Measurements from ENCODE around the gene RAB6A. TPM values are rescaled to one million over a fixed set of nuclear protein-coding genes. Genes with fewer than 3 reads are reported as not detected.
"Not testable (repeated sequence)": the region's sequence is repeated elsewhere in the genome, so short reads cannot be mapped to it uniquely, and the experiment has no call there.

Gene RAB6A
- polyA plus RNA-seq, 4 donors: 97.7 to 139 (median 115) TPM

DNA sequence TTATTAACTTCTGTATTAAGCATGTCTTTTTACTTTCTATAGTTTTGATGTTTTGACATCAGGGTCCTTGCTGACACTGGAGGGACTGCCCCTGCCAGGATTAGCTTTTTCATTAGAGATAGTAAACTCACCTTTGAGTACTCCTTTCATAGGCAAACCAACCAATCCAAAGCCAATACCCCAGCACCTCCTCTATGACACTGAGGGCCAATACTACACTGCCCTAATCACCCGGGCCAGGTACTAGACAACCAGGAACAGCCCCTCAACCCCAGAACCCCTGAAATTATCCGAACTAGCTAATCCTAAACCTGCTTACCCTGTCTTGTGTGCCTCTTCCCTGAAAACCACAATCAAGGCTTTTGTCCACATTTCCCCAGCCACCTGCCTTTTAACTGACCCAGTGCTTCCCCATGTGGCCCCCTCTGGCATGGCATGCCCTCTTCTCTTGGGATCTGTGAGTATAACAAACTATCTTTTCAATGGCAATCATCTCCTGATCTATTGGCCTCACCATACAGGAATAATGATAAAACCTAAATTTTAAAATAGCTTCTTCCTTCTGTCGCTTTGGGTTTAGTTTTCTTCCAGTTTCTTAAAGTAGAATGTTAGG lies 31.2 kb downstream of the RAB6A start:
- DNase-seq (ENCODE audit: low read depth in 4 of 4, low spot score in 2 of 4): no peak

DNA sequence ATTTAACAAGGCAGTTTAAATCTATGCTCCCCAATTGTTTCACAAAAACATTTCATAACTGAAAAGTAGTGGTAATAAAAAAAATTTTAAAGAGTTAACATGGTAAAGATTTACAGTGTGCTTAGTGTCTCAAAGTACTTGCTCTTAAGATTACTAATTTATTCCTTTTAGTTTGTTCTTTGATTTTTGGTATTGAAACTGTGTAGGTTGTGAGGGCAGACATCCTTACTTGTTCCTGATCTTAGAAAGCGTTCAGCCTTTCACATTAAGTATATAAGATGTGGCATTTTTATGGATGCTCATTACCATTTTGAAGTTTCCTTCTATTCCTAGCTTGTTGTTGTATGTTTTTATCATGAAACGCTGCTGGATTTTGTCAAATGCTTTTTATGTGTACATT lies 32.9 kb downstream of the RAB6A start:
- DNase-seq (ENCODE audit: low read depth in 4 of 4, low spot score in 2 of 4): no peak

DNA sequence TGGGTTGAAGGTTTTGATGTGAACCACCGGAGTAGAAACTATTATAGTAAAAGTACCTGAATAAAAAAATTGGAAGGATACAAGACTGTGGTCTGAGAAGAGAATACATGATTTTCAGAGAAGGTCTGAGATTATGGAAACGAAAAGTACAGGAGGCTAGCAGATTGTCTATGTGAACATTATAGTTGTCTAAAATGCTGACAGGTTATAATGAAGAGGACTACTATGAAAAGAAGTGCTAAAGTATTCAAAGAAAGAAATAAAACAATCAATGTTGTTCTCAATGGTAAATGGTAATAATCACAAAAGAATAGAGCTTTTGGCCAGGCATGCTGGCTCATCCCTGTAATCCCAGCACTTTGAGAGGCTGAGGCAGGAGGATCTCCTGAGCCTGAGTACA lies 34.0 kb downstream of the RAB6A start:
- no peak for DNase-seq (ENCODE audit: low read depth in 4 of 4, low spot score in 2 of 4)

DNA sequence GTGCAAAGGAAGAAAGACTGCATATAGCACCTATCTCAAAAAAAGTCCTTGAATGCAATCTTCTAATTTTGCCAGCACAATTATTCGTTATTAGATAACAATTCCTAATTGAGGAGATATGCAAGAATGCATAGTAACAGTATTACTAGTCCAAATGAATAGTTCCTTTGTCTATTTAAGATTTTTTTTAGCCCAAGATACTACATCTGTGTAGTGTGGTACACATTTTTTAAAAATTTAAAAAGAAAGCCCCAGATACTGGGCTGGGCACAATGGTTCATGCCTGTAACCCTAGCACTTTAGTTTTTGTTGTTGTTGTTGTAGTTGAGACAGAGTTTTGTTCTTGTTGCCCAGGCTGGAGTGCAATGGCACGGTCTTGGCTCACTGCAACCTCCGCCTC lies 43.7 kb downstream of the RAB6A start:
- no peak for DNase-seq (ENCODE audit: low read depth in 4 of 4, low spot score in 2 of 4)

DNA sequence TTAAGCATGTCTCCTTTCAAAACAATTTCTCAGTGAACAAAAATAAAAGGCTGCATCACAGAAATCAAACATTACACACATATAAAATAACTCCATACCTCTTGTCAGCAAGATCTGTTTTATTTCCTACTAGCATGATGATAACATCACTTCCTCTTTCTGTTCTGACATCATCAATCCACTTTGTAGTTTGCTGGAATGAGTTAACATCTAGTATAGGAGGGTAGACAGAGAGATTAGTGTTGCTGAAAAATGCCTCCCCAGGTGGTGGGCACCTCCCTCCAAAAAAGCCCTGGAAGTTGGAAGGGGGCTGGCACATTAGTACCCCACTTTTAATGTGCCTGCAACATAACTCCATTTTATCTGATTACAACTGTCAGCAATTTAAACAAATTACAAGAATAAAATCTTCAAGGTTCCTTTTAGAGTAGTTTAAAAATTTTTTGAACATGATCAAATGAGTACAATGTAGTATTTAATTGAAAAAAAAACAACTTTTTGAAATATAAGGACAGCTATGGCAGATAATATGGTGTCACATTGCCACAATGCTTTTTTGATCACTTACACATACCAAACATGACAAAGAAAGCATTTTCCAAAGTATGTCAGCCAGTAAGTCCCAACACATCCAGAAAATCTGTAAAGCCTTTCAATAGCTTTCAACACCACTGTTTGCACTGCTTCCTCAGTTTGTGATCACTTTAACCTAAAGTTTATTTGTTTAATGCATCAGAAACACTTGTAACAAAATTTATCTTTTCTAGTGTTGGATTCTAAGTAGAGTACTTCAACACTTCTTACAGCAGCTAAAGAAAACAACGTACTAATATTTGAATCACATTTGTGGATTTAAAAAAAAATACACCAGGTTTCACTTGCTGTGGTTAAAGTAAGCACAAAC lies 44.5 kb downstream of the RAB6A start:
- no peak for DNase-seq (ENCODE audit: low read depth in 4 of 4, low spot score in 2 of 4)

DNA sequence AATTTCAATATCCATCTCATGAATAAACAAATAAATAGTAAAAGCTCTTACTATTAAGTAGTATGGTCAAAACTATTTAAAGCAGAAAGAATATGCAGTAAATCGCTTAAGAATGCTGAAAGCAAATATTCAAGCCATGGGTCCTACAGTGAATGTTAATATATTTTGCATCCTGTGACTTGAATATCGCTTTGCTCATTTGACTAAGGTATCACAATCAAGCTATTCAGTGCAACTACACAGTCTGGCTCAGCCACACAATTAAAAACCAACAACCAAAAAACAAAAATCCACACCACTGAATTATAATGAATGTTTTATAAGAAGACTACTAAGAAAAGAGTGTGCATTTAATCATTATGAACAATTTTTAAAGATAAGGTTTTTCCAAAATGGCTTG lies 45.3 kb downstream of the RAB6A start:
- DNase-seq (ENCODE audit: low read depth in 4 of 4, low spot score in 2 of 4): no peak

DNA sequence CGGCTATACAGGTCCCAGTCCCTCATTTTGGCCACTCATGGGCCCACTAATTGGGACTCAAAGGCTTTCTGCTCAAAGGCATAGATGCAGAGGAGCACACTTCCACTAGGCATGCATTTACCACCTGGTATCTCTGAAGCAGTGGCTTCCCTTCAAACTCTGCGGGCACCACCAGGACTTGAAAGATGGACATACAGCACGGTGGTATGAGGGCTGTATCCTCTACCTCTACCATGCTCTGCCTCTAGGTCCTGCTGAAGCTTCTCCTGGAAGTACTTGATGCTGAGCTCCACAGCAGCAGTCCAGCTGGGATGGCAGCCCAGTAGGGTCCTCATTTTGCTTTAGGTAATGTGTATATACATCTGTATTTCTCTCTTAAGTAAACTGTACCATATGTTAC lies 49.9 kb downstream of the RAB6A start:
- DNase-seq (ENCODE audit: low read depth in 4 of 4, low spot score in 2 of 4): no peak

DNA sequence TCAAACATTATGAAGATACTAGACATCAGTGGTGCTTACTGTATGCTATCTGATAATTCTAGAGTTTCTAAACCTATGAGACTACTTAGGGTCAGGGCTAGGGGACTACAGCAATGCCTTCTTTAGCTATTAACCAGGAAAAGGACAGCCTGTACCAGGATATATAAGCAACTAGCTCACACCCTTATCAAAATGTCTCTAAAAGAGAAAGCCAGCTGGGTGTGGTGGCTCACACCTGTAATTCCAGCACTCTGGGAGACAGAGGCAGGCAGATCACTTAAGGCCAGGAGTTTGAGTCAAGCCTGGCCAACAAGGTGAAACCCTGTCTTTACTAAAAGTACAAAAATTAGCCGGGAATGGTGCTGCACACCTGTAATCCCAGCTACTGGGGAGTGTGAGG lies 55.8 kb downstream of the RAB6A start:
- DNase-seq (ENCODE audit: low read depth in 4 of 4, low spot score in 2 of 4): no peak

DNA sequence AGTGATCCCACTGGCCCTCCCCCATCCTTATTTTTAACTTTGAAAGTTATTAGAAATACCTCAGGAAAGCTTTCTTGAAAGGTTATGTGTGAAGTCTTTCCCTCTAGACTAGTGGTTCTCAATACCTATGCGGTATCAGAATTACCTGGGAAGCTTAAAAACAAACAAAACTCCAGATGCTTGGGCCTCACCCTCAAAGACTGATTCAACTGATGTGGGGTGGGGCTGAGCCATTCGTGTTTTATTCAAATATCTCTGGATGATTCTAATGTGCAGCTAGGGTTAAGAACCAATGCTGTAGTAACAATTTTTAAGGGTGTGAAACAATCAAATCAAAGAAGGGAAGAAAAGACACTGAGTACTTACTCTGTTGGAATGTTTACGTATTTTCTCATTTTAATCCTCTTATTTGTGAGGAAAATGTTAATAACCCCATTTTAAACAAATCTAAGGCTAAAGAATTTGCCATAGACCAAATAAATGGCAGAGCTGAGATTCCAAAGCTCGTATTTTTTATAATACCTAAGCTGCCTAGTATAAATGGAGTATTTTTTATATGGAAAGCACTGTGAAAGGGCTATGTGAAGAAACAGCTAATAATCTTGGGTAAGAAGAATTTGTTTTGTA lies 66.9 kb downstream of the RAB6A start:
- DNase-seq (ENCODE audit: low read depth in 4 of 4, low spot score in 2 of 4): no peak

DNA sequence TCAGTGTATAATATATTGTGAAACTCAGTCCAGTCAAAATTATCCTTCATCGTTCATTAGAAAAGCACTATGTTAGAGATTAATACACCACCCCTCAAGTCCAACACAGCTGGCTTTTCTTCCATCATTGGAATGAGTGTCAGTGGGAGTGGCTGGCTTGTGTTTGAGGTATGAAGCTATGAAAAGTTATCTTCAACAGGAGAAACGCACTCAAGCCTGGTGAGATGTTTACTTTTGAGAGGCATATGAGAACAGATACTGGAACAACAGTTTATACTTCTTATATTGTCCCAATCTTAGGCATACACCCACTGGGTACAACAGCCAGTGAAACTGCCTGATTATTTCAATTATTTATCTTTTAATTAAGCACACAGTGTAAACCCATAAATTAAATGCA lies 80.2 kb downstream of the RAB6A start:
- no peak for DNase-seq (ENCODE audit: low read depth in 4 of 4, low spot score in 2 of 4)

DNA sequence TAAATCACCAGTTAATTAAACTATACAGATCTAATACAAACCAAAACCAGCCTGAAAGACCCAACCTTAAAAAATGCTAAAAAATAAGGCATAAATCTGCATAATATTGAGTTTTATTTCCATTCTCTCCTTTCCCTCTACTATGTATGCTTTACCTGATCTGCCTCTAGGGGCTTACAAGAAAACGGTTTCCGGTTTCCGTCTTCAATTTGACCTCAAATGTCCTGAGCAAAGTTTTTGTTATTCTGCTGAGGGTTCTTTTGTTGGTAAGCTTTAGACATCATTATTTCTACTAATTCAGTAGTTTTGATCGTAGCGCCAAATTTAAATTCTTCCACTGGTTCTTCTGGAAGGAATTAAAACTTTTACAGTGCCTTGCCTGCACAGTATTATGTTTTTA lies 84.3 kb downstream of the RAB6A start:
- DNase-seq (ENCODE audit: low read depth in 4 of 4, low spot score in 2 of 4): not testable (repeated sequence)

DNA sequence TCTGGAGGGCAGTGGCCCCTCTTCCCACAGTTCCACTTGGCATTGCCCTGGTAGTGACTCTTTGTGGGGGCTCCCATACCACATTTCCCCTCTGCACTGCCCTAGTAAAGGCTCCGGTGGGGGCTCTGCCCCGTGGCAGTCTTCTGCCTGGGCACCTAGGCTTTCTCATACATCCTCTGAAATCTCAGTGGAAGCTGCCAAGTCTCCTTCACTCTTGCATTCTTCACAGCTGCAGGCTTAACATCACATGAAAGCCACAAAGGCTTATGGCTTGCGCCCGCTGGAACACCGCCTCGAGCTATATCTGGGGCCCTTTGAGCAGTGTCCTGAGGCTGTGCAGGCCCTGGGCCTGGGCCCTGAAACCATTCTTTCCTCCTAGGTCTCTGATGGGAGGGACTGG lies 89.2 kb downstream of the RAB6A start:
- DNase-seq (ENCODE audit: low read depth in 4 of 4, low spot score in 2 of 4): no peak

DNA sequence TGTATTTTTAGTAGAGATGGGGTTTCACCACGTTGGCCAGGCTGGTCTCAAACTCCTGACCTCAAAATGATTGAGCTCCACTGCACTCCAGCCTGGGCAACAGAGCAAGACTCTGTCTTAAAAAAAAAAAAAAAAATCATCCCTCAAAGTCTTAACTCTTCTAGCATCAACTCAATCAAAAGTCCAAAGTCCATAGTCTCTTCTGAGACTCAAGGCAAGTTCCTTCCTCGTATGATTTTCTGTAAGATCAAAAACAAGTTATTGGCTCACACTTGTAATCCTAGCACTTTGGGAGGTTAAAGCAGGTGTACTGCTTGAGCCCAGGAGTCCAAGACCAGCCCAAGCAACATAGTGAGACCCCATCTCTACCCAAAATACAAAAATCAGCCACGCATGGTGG lies 90.1 kb downstream of the RAB6A start:
- no peak for DNase-seq (ENCODE audit: low read depth in 4 of 4, low spot score in 2 of 4)

DNA sequence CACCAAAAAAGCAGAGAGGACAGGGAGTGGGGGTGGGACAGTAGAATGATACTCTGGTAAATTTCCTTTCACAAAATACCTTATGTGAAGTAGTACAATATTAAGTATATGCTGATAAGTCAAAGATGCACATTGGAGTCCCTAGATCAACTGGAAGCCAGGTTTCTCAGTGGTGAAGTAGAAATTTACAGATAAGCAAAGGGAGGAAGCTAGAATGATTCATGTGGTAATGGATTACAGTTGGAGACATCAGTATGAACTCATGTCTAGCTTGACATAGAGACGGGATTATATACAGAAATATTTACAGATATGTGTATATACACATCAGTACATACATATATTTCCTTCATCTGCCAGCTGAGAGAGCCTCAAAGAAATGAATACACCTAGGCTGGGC lies 93.0 kb downstream of the RAB6A start:
- no peak for DNase-seq (ENCODE audit: low read depth in 4 of 4, low spot score in 2 of 4)

DNA sequence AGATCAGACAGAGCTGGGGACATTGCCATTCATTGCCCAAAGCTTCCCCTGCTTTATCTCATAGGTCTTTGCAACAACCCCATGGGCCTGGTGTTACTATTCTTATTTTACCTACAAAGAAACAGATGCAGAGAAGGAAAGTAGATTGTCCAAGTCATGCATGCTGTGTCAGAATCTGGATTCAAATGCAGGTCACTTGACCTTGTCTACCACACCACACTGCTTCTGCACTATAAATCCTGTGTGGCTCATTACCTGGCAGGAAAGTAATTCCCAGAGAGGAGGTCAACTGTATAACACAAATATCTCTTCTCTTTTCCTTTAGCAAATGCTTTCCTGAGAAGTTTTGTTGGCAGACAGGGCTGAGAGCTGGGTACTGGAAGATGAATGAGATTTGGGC lies 96.0 kb downstream of the RAB6A start:
- no peak for DNase-seq (ENCODE audit: low read depth in 4 of 4, low spot score in 2 of 4)

DNA sequence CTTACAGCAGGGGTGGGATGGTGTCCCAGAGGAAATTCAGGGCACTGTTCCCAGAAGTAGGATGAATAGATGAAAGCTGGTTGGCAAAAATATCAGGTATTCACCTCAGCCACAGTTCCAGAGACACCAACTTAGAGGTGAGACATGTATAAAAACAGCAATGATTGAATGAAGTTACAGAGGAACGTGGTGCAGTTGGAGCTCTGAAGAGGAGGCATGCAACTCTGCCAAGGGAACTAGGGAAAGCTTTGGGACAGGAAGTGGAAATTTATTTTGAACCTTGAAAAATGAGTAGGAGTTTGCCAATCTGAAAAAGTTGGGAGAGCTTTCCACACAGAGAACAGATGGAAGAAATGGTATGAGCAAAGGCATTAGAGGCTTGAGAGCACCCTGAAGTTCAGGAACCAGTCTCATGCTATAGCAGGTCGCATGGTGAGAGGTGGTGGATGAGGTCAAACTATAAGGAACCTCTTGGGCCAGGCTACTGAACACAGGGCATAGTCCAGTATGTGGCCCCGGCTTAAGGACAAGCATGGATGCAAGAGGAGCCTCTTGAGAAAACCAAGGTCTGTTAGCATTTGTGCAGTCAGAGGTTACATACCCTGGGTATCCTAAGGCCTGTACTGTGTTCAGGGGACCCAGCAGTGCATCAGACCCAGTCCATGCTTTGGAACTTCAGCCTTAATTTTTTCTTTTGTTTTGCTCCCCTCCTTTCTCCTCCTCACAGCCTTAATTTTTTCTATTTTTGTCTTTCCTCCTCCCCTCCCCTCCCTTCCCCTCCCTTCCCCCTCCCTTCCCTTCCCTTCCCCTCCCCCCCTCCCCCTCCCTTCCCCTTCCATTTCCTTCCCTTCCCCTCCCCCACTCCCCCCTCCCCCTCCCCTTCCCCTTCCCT lies 97.0 kb downstream of the RAB6A start:
- DNase-seq (ENCODE audit: low read depth in 4 of 4, low spot score in 2 of 4): no peak

DNA sequence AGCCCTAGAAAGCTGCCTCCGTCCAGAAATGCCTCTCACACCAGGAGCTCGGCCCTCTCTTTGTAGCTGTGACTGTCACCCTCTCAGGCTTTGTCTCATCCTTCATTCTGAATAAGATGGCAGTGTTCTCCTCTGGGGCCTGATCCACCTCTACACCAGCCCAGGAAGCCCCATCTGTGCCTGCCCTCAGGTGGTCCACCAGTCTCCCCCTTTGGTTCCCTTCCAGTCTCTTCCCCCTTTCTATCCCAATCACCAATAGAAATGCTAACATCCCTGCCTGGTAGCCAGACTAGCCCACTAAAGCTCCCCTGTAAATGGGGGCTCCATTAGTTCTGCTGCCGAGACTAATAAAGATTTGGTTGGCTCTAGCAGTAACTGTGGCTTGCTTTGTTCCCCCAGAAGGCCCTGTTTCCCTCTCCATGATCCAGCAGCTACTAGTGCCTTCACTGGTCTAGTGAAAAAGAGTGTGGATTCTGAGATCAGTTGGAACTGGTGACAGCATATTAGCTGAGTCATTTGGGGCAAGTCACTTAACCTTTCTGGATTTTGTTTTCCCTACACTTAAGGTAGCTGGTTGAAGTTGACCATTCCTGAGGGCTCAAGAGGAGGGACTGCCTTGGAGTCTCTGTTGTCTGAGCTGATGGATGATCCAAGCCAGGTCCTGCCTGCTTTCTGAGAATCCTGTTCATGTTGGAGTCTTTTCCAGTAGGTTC lies 98.3 kb downstream of the RAB6A start:
- DNase-seq (ENCODE audit: low read depth in 4 of 4, low spot score in 2 of 4): no peak

DNA sequence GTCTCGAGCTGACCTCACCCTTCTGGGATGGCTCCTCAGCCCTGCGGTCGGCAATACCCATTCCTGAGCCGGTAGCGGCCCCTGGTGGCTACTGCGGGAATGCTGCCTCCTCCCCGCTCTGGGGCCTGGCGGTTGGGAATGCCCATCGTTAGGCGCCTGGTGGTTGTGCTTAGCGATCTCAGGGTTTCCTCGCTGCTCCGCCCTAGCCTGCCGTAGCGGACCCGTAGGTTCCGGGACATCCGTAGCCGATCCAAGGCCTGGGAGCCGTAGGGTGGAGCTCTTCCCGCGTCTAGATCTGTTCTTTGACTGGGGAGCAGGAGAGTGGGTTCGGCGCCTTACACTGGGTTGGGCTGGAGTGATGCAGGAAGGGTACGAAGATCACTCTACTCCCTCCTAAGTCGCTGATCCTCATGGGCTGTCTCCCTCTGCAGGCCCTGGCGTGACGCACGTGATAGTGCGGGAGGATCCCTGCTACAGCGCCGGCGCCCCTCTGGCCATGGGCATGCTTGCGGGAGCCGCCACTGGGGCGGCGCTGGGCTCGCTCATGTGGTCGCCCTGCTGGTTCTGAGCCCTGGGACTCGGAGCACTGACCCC lies 99.7 kb downstream of the RAB6A start:
- peak; percentile 75 to 90 (median 80) for DNase-seq (ENCODE audit: low read depth in 4 of 4, low spot score in 2 of 4)

DNA sequence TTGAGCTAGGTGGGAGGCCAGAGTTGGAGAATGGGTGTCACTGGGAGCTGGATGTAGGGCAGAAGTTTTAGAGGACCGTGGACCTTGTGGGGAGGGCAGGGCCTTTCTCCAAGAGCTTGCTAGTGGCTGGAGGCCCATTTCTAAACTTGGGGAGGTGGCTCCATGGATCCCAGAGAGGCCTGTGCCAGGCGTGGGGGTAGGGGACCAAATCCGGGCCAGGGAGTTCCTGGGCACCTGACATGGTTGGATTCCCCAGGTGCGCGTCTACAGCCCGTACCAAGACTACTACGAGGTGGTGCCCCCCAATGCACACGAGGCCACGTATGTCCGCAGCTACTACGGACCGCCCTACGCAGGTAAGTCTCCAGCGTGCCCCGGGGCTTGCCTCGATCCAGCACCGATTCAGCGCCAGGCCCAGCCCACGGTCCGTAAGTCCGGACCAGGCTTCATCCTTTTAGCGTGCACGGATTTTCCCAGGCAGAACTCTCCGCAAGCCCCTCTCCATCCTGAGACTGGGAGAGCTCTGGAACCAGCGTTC lies 100.3 kb downstream of the RAB6A start:
- no peak for DNase-seq (ENCODE audit: low read depth in 4 of 4, low spot score in 2 of 4)

DNA sequence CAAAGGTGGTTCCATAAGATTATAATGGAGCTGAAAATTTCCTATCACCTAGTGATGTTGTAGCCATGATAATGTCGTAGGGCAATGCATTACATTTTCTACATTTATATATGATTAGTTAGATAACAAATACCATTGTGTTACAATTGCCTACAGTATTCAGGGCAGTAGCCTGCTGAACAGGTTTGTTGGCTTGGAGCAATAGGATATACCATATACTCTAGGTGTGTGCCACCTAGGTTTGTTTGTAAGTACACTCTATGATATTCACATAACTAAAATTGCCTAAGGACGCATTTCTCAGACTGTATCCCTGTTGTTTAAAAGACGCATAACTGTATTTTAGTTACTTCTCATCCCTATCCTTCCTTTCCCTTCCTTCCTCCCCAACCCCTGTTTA lies 100.9 kb downstream of the RAB6A start:
- no peak for DNase-seq (ENCODE audit: low read depth in 4 of 4, low spot score in 2 of 4)
